HG02623 (cell line): ENCODE data around the gene PSMB3.

ENCODE experiments used
- ATAC-seq: cut with Tn5 transposase; IDR thresholded peaks from one replicate; pipeline ENCODE4 v1.9.1; 2021; ENCODE audit warnings: moderate library complexity; ENCODE audit not compliant: unreplicated experiment

PSMB3 gene

DNA sequence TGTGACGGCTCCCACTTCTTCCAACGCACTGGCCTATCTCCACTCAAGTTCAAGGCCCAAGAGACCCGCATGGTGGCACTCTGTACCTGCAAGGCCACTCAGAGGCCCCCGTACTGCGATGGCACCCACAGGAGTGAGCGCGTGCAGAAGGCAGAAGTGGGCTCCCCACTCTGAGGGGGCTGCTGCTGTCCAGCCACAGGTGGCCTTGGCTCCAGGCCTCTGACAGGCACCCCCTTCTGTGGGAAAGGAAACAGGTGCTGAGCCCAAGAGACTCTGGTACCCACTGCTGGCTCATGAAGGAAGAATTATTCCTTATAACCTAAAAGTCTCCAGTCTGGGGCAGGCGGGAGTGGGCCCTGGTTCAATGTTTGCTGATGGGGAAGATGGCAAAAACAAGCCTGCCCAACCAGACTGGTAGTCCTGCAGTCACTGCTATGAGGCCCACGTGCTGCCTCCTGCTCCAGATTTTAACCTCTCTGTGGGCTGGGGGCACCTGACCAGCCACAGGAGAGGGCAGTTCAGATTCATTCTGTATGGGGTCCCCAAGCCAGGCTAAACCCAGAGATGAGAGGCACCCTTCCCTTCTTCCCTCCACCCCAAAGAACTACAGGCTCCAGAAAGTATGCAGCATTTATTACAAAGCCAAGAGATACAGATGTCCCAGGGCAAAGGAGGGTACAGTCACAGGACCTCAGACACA, 19.1 kb upstream of the PSMB3 start:
- ATAC-seq: no peak

DNA sequence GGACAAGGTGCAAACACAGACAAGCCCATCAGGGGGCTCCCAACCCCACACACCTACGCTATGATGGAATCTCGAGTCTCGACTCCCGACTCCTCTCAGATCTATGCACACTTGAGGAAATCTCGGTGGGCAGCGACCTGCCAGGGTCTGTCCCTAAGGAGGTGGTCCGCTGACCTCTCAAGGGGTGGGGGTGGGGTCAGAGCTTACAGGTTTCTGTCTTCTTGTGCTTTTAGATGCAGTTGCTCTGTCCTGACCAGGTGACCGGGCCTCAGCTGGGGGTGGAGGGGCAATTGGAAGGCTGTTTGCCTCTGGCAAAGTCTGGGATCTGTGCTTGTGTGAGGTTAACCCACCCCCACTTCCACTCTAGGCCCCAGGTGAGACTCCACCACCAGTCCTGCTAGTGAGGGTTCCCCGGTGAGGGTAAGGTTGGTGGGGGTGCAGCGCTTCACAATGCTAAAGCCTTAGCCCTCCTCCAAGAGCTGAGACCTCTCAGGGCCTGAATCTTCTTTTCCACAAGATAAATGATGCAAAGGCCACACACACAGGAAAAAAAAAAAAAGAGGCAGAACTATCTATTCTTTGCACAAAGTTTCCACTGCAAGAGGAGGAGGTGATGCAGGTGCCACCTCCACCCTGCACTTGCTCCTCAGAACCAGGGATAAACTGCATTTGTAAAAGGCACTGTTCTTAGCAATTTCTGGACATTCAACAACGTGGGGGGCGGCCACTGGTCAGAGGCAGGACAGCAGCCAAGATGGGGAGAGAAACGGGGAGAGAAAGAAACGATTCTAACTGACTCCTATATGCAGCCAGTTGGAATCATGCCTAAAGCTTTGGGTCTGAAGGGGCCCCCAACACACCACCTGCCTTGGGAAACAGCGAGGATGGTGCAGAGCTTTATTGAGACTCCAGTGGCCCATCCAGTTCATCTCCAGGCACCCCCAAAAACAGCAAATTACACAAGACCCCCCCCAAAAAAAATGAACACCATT, 18.3 kb upstream of the PSMB3 start:
- ATAC-seq: no peak

DNA sequence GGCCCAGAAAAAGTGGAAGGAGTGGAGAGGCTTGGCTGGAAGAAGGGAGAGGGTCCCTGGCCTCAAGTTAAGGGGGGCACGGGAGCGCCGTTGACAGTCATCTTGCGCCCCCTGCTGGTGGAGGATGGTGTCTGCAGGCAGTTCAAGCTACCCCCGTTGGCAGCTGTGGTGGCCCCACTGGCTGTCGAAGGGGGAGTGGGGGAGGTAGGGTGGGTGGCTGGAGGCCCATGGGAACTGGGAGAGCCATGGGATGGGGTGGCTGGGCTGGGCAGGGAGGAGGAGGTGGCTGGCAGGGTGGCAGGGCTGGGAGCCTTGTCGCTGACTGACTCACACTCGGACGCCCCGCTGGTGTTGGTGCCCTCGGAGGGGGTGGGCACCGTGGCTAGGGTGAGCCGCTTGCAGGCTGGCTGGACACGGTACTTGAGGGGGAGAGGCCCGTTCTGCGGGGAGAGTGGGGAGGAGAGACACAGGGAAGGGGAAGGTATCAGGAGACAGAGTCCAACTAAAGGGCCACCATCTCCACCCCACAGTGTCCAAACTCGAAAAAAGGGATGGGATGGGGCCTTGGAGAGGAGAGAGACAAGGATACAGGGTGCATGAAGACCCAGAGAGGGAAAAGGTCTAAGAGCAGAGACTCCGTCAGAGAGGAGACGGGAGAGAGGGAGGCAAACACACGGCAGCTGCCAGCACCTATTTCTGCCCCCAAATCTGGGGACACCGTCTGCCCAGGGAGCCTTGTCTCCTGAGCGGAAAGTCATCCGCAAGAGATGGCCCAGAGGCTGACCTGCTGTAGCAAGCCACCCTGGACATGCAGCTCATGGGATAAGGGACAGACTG, 17.2 kb upstream of the PSMB3 start:
- no peak for ATAC-seq

DNA sequence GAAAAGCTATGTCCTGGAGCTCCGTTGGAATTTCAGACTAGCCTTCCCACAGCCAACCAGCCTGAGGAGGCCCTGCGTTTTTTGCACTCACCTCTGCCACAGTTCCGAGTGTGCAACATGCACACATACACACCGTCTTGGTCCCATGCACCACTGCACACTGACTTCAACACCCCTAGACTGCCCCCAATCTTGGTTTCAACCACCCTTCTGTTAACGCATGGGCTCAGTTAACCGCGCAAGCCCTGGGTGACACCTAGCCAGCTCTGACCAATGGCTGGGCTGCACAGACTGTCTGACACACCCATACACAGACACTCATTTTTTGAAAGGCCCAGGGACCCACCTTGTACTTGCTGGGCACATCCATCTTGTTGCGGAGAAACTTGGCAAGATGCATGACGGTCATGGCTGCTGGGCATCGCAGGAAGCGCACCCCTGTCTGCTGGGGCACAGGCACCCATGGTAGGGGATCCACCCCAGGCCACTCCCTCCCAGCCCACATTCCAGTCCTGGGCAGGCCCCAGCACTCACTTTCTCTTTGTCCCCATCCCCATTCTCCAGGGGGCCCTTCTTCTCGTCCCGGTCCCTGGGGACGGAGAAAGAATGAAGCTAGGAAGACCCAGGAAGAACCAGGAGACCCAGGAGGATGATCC, 14.4 kb upstream of the PSMB3 start:
- no peak for ATAC-seq

DNA sequence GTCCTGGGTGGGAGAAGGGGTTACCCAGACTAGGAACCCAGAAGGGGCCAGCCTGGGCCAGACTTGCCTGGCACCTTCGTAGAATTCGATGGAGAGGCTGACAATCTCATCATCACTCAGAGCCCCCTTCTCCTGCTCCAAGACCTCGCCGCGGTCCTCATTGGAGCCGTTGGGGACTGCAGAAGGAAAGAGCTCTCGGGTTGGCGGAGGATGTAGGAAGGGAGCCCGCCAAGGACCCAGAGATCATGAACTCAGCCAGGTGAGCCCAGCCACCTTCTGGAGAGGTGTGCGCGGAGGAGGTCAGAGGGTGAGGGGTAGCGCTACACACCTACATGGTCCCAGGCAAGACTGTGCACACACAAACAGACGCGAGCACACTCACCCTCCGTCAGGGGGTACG, 13.9 kb upstream of the PSMB3 start:
- no peak for ATAC-seq

DNA sequence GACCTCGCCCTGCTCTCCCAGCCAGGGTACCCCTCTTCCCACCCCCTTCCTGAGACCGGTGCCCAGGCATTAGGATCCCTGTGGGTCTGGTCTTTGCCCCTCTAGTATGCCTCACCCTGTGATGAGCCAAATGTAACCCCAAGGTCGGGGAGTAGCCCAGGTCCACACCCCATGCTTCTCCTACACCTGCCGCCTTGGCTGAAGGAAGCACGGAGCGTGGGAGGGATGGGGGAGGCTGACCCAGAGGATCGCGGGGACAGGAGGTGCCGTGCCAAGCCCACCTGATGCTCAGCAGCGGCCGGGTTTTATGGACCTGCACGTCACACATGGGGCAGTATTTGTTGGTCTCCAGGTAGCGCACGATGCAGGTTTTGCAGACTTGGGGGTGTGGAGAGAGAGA, 13.2 kb upstream of the PSMB3 start:
- no peak for ATAC-seq

DNA sequence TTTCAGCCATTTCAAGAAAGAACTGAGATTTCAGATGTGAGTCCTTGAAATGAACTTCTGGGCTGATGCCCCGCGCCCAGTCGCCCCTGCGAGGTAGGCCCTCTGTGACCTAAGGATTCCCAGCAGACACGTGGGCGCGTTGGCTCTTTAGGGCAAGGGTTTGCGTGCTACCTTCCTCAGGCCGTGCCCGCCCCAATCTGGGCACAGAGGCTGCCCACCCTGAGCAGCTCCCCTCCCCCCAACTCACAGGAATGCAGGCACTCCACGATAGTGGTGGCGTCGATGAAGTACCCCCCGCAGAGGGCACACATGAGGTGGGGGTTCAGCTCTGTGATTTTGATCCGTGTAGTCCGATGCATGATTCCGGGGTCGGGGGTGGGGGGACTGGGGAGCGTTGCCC, 12.5 kb upstream of the PSMB3 start:
- ATAC-seq: no peak

DNA sequence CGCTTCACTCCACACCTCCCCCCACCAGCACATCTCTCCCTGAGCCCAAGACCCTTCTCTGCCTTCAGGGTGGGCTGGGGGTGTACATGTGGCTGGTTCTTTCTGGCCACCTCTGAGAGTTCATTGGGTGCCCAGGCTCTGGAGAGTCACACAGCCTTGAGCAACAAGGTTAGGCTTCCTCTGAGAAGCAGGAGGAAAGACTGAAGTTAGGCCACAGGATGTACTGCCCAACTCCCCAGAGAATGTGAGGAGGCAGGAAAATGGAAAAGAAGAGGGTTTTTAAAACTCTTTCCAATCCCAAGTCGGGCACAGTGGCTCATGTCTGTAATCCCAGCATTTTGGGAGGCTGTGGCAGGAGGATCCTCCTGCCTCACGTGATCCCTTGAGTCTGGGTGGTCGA, 11.7 kb upstream of the PSMB3 start:
- no peak for ATAC-seq

DNA sequence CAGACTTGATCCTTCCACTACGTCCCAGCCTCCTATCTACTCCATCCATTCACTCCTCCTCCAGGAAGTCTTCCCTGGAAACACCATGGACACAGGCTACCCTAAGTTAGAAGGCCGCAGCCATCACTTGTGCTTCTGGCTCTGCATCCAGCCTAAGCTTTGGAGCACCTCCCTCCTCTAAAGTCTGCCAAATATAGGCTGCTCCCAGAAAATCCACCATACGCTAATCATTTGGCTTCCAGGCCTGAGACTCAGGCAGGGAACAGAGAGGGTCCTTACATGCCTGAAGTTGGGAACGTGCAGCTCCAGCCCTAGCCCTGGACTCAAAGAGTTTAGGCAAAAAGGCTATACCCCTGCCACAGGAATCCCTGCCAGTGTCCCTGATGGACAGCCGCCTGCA, 11.1 kb upstream of the PSMB3 start:
- no peak for ATAC-seq

DNA sequence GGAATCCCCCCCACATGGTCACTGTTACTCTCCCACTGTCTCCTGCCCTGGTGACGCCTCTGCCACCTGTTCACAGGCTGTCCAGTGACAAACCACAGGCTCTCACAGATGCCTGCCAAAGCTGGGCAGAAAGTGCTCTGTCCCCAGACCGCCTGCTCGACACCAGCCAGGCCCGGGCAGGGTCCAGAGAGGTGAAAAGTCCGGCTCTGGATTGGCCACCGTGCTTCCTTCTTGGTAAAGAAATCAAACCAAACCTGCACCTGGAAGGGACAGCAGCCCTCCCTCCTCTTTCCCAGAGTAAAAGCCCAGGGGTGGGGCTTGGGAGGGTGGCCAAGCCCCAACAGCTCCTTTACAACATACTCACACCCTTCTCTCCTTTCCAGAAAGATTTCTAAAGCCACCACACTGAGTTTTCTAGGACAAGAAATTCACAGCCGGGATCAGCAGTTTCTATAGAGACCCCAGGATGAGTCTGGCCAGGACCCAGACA, 10.6 kb upstream of the PSMB3 start:
- ATAC-seq: no peak

DNA sequence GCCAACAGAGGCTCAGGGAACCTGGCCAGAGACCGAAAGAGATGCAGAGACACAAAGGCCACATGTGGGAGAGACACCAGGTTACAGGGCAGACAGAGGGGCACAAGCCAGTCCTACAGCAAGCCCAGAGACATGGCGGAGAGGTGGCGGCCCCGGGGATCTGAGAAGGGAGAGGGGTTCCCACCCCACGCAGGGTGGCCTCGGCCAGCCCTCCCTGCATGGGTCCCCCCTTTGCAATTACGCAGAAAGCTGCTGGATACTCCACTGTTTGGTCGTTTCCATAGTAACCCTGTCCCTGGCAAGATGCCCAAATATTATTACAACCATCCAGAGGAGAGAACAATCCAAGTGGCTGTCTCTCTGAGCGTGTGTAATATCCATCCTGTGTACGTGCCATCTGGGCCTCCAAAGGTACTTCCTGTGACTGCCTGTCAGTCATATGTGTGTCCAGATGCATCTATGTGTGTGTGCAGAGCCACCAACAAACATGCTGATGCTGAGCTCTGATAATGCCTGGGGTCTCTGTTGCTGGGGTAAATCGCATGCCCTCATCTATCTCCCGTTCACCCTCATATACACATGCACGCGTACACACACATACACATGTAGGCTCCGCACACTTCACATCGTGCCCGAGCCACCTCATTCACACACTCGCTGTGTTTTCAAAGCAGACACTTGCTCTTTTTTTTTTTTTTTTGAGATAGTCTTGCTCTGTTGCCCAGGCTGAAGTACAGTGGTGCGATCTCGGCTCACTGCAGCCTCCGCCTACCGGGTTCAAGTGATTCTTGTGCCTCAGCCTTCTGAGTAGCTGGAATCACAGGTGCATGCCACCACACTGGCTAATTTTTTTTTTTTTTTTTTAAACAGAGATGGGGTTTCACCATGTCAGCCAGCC, 9.9 kb upstream of the PSMB3 start:
- ATAC-seq: no peak

DNA sequence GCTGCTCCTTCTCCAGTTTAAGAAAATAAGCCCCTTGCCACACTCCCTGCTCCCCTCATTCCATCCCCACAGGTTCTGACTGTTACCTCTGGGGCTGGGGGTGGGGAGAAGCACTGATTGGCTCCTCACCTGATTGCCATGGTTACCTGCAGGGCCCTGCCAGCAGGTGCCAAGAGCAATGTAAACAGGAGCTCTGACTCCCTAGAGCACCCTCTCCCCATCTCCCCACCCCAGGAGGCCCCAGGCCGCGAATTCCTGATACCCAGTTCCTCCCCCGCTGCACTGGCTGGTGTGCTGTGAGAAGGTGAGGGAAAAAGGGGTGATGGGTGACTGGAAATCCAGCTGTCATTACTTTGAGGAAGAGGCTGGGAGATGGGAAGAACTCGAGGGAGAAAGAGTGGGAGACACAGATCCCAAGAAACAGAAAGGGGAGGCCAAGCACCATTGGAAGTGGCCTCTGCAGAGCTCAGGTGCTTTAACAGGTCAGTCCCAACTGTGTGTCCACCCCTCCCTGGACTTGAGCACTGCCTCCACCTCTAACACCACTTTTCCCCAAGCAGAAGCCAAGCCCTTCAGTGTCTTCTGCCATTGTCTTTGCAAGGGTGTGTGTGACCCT, 8.9 kb upstream of the PSMB3 start:
- no peak for ATAC-seq

DNA sequence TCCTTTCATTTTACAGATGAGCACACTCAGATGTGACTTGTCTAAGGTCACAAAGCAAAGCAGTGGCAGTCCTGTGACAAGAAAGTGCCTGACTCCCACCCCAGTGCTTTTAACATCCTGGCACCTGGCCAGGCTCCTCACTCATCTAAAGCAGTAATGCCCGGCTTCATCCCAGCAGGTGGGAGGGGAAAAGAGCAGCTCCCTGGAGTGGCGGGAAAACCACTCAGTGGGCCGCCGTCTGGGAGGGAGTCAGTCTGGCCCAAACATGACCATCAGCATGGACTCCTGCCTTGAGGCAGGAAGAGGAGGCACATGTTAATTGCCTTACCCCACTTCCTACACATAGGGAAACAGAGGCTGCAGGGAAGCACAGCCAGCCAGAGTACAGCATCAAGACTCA, 7.0 kb upstream of the PSMB3 start:
- ATAC-seq: no peak

DNA sequence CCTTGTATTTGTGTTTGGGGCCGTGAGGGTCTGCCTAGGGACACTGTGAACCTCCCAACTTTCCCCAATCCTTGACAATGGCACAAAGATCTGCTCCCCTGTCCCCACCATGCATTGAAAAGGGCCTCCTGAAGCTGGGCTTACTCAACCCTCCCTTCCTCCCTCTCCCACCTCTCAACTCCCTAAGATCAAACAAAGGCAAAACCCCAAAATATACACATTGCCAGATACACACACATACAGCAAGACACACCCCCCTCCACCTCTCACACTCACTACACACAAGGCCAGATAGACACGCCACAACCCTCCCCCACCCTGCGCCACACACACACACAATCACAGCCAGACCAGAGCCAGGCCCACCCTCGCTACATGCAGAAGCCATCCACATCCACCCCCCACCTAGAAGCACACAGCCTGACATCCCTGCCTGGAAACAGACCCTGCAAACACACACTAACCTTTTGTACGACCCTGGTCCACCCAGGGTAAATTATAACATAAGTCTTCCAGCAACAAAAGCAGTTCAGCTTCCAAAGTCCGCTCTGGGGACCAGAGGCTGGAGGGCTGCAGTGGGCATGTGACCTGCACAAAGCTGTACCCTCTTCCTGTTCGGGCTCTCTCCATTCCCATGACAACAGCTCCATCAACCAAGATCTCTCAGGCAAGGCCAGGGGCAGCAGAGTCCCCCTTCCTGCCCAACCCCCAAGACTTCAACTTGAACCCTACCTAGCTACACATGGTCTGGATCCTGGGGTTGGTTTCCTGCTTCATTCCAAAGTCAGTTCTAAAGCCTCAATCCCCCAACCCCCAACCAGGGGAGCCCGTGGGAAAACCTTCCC, 6.3 kb upstream of the PSMB3 start:
- ATAC-seq: no peak

DNA sequence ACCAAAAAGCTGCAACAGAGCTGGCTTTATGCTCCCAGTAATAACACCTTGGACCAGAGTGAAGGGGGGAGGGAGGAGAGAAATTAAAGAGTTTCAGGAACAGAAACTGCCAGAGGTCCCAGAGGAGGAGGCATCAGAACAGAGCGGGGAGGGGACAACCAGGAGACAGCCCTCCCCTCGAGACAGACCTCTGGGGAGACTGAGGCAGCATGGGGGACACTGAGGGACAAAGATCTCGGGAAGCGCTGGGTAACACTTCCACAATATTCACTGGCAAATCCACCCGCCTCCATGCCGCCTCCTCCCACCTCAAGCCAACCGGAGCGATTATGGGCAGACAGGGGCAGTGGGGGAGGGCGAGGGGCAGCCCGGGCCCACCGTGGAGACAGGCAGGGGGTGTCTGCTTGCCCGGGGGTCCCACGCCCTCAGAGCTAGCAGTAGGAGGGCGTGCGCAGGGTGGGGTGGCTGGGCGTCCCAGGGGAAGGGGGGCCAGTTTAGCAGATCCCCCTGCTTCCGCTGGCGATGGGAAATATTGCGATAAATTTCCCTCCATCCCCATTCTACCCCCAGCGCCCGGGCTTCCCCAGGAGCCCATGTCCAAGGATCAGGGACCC, 5.6 kb upstream of the PSMB3 start:
- no peak for ATAC-seq

DNA sequence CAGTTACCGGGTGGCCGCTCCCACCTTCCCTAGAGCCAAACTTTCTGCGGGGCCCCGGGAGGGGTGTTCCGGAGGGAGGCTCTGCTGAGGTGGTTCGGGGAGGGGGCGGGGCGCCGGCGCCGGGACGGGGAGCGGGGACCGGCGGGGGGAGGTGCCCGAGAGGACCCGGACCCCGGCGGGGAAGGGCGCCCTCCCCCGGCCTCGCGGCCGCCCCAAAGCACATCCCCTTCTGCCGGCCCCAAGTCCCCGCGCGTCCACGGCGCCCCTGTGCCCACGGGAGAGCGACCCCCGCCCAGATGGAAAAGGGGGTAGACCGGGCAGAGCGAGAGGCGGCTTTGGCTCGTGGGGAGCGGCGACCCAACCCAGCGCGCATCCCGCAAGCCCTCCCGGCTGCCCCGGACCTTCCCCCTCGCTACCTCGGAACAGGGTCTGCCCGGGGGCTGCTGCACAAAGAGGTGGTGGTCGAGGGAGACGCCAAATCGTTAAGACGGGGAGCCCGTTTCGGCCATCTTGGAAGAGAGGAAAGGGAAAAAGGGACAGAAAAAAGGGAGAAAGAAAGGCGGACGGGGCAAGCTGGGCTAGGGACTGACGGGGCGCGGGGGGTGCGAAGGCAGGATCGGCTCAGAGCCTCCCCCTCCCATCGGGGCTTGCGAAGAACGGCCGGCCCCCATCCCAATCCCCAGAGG, 4.9 kb upstream of the PSMB3 start:
- ATAC-seq: no peak

DNA sequence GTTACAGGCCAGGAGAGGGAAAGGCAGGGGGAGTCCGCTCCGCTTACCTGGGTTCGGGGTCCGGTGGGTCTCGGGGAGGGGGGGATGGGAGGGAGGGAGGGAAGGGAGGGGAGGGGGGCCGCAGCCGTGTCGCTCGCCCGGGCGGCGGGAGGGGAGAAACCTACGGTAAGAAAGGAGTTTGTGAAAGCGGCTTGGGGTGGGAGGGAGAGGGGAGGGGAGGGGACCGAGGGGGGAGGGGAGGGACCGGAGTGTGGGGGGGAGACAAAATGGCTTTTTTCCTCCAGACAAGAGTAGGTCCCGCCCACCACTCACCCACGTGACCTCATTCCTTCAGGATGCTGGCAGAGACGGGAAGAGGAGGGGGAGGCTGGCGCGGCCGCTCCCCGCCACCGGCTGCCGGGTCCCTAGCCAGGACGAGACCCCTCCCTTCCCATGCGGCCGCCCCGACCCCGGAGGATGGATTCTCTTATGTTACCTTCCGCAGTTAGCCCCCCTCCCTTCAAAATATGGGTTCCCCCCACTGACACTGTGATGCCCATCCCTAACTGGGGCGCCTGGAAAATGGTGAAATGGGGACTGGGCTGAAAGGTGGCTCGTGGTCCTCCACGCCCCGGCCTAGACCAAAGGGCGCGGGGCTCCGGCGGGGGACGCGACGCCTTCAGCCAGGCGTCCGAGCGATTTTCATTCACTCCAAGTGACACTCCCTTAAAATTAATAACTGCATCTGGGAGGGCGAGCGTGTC, 4.2 kb upstream of the PSMB3 start, which contains the start of gene PCGF2:
TSS of gene PCGF2 (minus strand) at position 188 of the 743 bp plus-strand sequence. CDS start 7,934 bp downstream, outside the sequence.
- no peak for ATAC-seq
